ENCODE results near the gene OR4A5. TPM values are rescaled to one million over a fixed set of nuclear protein-coding genes. Genes with fewer than 3 reads are reported as not detected.
"Not testable (repeated sequence)": the region's sequence is repeated elsewhere in the genome, so short reads cannot be mapped to it uniquely, and the experiment has no call there.

Gene OR4A5
- total RNA-seq, result not detected
- not detected for polyA plus RNA-seq

GRCh38 chr11:54706532-54706931 lies at the start of gene OR4A5:
Gene OR4A5, plus strand, starts transcription at chr11:54706832. Its CDS starts 53 bp downstream, at chr11:54706885.
- H3K36me3 ChIP-seq; intact Hi-C loops (cut with DNase I): not testable (repeated sequence)

DNA sequence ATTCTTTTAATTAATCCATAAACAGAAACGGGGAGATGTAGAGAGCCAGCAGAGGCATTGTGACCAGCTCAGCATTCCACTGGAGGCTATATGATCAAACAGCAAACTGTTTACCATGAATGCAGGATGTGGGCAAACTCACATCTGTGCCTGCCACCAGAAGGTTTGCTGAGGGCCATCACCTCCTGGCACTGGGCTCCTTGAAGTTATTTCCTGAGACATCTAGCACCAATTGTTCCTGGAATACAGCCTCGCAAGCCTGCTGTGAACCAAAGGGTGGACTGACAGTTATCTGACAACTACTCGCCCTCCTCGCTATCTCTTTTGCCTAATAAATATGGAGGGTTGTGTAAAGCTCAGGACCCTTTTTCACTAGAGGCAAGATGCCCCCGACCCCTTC lies 13.5 kb downstream of the OR4A5 start:
- H3K27ac ChIP-seq; H3K9me3 ChIP-seq; H3K36me3 ChIP-seq; H3K4me1 ChIP-seq; H3K27me3 ChIP-seq; DNase-seq; H3K4me3 ChIP-seq; intact Hi-C loops (cut with DNase I): not testable (repeated sequence)
- WGBS, 2 donors, result 68 to 70% methylated on average over 5 of the region's 5 CpGs

More at GRCh38 chr11:54706532-54706931, at the start of gene OR4A5:
- DNase-seq, H3K9me3 ChIP-seq, H3K4me3 ChIP-seq, H3K4me1 ChIP-seq, H3K27ac ChIP-seq, H3K27me3 ChIP-seq: not testable (repeated sequence)
- 0 to 6% methylated on average over 1 of the region's 1 CpG for WGBS, 2 donors

Other genes starting within 250 kb of the OR4A5 start
- not detected for gene OR4C46, start 102.8 kb upstream of the OR4A5 start, total RNA-seq
- gene OR4C46, start 102.8 kb upstream of the OR4A5 start, polyA plus RNA-seq, result not detected